IgD-negative memory B cell (primary cell): ENCODE results near the gene COL15A1. TPM values are rescaled to one million over a fixed set of nuclear protein-coding genes. Genes with fewer than 3 reads are reported as not detected.
"Not testable (repeated sequence)": the region's sequence is repeated elsewhere in the genome, so short reads cannot be mapped to it uniquely, and the experiment has no call there.

Experiments used
- H3K27ac Mint-ChIP-seq, 3 donors: one replicate each; pipeline ENCODE4 v1.8.0; 2020 to 2022; ENCODE audit warnings: mild to moderate bottlenecking in 3 of 3, mixed read lengths in 3 of 3, moderate library complexity in 1 of 3
- H3K27me3 Mint-ChIP-seq: one replicate; pipeline ENCODE4 v1.8.0; 2021; ENCODE audit warnings: mixed read lengths
- H3K36me3 Mint-ChIP-seq: one replicate; pipeline ENCODE4 v1.8.0; 2020; ENCODE audit warnings: mild to moderate bottlenecking, mixed read lengths
- H3K4me1 Mint-ChIP-seq, 3 donors: one replicate each; pipeline ENCODE4 v1.8.0; 2020 to 2022; ENCODE audit warnings: mixed read lengths in 3 of 3, mild to moderate bottlenecking in 1 of 3
- H3K4me3 Mint-ChIP-seq, 4 donors: one replicate each; pipeline ENCODE4 v1.8.0; 2020 to 2022; ENCODE audit warnings: mild to moderate bottlenecking in 4 of 4, mixed read lengths in 4 of 4, moderate library complexity in 3 of 4
- H3K9me3 Mint-ChIP-seq, 3 donors: one replicate each; pipeline ENCODE4 v1.8.0; 2020 to 2021; ENCODE audit warnings: mixed read lengths in 3 of 3, mild to moderate bottlenecking in 1 of 3
- polyA plus RNA-seq: library from polyadenylated mRNA; unstranded; fragments of 300-500 nt; fragmentation: Illumina TruSeq; gene quantifications from one replicate; pipeline ENCODE4 v1.2.3, GENCODE V29; 2021

Gene COL15A1
- polyA plus RNA-seq, 1 donor from 2014 or later = 0.08 TPM

DNA sequence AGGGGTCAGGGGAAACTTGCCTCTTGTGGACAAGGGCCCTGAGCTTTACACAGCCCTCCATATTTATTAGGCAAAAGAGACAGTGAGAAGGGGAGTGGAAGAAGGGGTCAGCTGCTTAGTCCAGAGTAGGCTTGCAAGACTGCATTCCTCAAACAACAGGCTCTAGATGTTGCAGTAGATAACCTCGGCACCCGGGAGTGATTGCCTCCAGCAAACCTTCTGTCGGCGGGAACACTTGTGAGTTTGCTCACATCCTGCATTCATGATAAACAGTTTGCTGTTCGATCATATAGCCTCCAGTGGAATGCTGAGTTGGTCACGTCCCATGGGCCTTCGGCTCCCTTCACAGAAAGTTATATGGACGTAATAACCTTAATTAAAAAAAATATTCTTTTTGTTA is 66.7 kb downstream of the COL15A1 start:
- H3K27me3 Mint-ChIP-seq, H3K36me3 Mint-ChIP-seq, H3K27ac Mint-ChIP-seq: not testable (repeated sequence)
- Mint-ChIP-seq H3K4me3 (peak overlapping the region in 1 of 4 donors; percentile 71), H3K9me3 (peaks cover 2 to 15% (median 2%) of the 10 kb centered on the region in 3 donors), H3K4me1 (peaks cover 4 to 11% (median 9%) of the 10 kb centered on the region in 3 donors)

DNA sequence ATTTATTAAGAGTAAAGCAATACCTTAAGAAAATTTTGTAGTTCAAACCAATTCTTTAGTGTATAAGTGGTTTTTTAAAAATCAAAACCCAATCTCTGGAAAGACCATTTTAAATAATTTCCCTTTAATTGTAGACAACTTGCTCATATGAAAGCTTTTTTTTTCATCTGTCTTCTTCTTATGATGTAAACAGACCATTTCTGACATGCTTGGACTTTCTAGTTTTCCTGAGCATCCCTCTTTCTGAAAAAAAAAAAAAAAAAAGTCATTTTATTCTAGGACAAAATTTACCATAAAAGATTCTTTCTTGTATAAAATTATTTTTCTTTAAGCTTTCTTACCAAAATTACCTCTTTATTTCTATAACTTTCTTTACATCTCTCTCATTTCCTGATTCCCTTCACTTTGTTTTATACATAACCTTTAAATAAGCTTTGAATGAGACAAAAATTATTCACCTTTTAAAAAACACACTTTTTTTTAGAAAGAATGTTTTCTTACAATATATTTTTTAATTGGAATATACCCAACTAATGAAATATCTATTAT is 67.5 kb downstream of the COL15A1 start:
- peaks cover 2 to 15% (median 2%) of the 10 kb centered on the region in 3 donors for H3K9me3 Mint-ChIP-seq
- peaks cover 4 to 11% (median 9%) of the 10 kb centered on the region in 3 donors for H3K4me1 Mint-ChIP-seq
- no peak overlapping the region for H3K4me3 Mint-ChIP-seq
- no peak overlapping the region for H3K27ac Mint-ChIP-seq
- H3K36me3 Mint-ChIP-seq = peaks cover 2% of the 10 kb centered on the region
- H3K27me3 Mint-ChIP-seq = no peaks in the 10 kb centered on the region

- H3K9me3 Mint-ChIP-seq = peaks cover 2 to 15% (median 2%) of the 10 kb centered on the region in 3 donors
- H3K4me3 Mint-ChIP-seq = peak overlapping the region in 1 of 4 donors; percentile 47
- H3K27me3 Mint-ChIP-seq = no peaks in the 10 kb centered on the region
- H3K4me1 Mint-ChIP-seq = peaks cover 4 to 11% (median 9%) of the 10 kb centered on the region in 3 donors
- peak overlapping the region in 1 of 3 donors; percentile 71 for H3K27ac Mint-ChIP-seq
- peaks cover 2% of the 10 kb centered on the region for H3K36me3 Mint-ChIP-seq
Measured at GRCh38 chr9:99012957-99013512, 69.3 kb downstream of the COL15A1 start.

GRCh38 chr9:99013550-99013949 is 69.8 kb downstream of the COL15A1 start:
- peaks cover 4 to 11% (median 9%) of the 10 kb centered on the region in 3 donors for H3K4me1 Mint-ChIP-seq
- peak overlapping the region in 2 of 3 donors; percentile 71 to 74 for H3K27ac Mint-ChIP-seq

GRCh38 chr9:99015448-99015847 is 71.7 kb downstream of the COL15A1 start:
- H3K4me3 Mint-ChIP-seq = no peak overlapping the region
- no peaks in the 10 kb centered on the region for H3K27me3 Mint-ChIP-seq
- peaks cover 2 to 11% (median 9%) of the 10 kb centered on the region in 3 donors for H3K4me1 Mint-ChIP-seq
- H3K9me3 Mint-ChIP-seq = peaks cover 0 to 9% (median 0%) of the 10 kb centered on the region in 3 donors
- no peaks in the 10 kb centered on the region for H3K36me3 Mint-ChIP-seq
- H3K27ac Mint-ChIP-seq = no peak overlapping the region

More at GRCh38 chr9:99013550-99013949, 69.8 kb downstream of the COL15A1 start:
- Mint-ChIP-seq H3K9me3 (peaks cover 2 to 15% (median 2%) of the 10 kb centered on the region in 3 donors), H3K4me3 (peak overlapping the region in 2 of 4 donors; percentile 18 to 47), H3K36me3 (peaks cover 2% of the 10 kb centered on the region), H3K27me3 (no peaks in the 10 kb centered on the region)

- Mint-ChIP-seq H3K4me1 (peaks cover 2 to 11% (median 9%) of the 10 kb centered on the region in 3 donors), H3K36me3 (no peaks in the 10 kb centered on the region), H3K27me3 (no peaks in the 10 kb centered on the region), H3K4me3 (no peak overlapping the region), H3K27ac (no peak overlapping the region), H3K9me3 (peaks cover 0 to 6% (median 0%) of the 10 kb centered on the region in 3 donors)
Measured at GRCh38 chr9:99015890-99016289, 72.2 kb downstream of the COL15A1 start.

GRCh38 chr9:99016681-99017387 is 73.1 kb downstream of the COL15A1 start:
- H3K27ac Mint-ChIP-seq = no peak overlapping the region
- peaks cover 2 to 11% (median 9%) of the 10 kb centered on the region in 3 donors for H3K4me1 Mint-ChIP-seq
- H3K36me3 Mint-ChIP-seq = no peaks in the 10 kb centered on the region

DNA sequence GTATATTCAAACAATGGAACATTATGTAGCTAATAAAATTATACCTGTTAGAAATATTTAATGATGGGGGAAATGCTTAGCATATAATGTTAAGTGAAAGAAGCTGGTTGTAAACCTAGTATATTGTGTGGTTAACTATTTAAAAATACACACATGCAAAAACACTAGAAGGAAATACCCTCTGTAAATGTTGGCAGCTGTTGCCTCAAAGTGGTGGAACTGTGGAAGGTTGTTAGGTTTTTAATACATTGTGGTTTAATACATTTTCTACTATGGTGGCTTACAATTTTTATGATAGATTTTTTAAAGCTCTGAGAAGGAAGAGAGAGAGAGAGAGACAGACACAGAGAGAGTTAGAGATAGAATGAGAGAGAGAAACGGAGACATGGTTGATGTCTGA is 74.9 kb downstream of the COL15A1 start:
- Mint-ChIP-seq H3K9me3 (no peaks in the 10 kb centered on the region), H3K4me3 (no peak overlapping the region), H3K27me3 (no peaks in the 10 kb centered on the region), H3K36me3 (no peaks in the 10 kb centered on the region), H3K4me1 (peaks cover 5 to 7% (median 5%) of the 10 kb centered on the region in 3 donors), H3K27ac (no peak overlapping the region)

More at GRCh38 chr9:99016681-99017387, 73.1 kb downstream of the COL15A1 start:
- peaks cover 0 to 4% (median 0%) of the 10 kb centered on the region in 3 donors for H3K9me3 Mint-ChIP-seq
- no peaks in the 10 kb centered on the region for H3K27me3 Mint-ChIP-seq
- no peak overlapping the region for H3K4me3 Mint-ChIP-seq

- Mint-ChIP-seq H3K4me1 (peaks cover 0 to 5% (median 0%) of the 10 kb centered on the region in 3 donors), H3K36me3 (no peaks in the 10 kb centered on the region), H3K9me3 (no peaks in the 10 kb centered on the region), H3K27ac (no peak overlapping the region), H3K4me3 (no peak overlapping the region), H3K27me3 (no peaks in the 10 kb centered on the region)
Measured at GRCh38 chr9:99019510-99020331, 76.0 kb downstream of the COL15A1 start.

GRCh38 chr9:99020786-99021436 is 77.2 kb downstream of the COL15A1 start:
- no peaks in the 10 kb centered on the region for H3K27me3 Mint-ChIP-seq
- H3K4me1 Mint-ChIP-seq = peaks cover 0 to 5% (median 0%) of the 10 kb centered on the region in 3 donors
- H3K4me3 Mint-ChIP-seq = no peak overlapping the region
- H3K9me3 Mint-ChIP-seq = no peaks in the 10 kb centered on the region
- no peaks in the 10 kb centered on the region for H3K36me3 Mint-ChIP-seq
- H3K27ac Mint-ChIP-seq = no peak overlapping the region

DNA sequence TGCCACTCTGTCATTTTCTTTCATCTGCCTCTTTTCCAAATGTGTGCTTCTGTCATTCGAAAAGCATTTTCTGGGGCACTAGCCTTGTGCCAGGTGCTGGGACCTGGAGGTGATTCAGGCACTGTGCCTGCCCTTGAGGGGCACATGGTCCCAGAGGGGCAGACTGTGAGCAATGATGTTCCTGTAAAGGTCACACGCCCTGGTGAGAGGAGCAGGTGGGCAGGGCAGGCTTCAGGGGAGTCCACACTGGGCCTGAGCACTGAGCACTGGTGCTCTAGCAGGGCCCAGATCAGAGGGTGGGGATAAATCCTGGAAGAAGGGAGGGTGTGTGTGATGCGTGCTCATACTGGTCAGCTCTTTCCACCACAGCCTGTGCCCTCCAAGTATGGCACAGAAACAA is 77.8 kb downstream of the COL15A1 start:
- H3K36me3 Mint-ChIP-seq = no peaks in the 10 kb centered on the region
- no peak overlapping the region for H3K27ac Mint-ChIP-seq
- H3K9me3 Mint-ChIP-seq = no peaks in the 10 kb centered on the region
- H3K4me3 Mint-ChIP-seq = no peak overlapping the region
- H3K4me1 Mint-ChIP-seq = peaks cover 0 to 7% (median 2%) of the 10 kb centered on the region in 3 donors
- H3K27me3 Mint-ChIP-seq = no peaks in the 10 kb centered on the region

DNA sequence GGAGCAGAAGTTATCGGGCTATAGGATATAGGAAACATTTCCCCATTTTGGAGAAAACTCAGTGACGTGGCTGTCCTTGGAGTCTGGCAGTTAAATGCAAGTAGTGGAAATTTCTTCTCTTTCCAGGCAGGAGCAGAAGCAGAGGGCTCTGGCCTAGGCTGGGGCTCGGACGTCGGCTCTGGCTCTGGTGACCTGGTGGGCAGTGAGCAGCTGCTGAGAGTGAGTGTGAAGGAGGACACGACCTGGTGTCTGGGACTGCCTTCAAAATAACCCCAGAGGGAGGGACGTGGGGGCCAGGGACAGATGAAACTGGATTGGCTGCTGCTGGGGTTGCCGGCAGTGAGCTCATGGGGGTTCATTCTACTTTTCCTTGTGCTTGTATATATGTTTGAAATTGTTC is 79.5 kb downstream of the COL15A1 start:
- Mint-ChIP-seq H3K27ac (no peak overlapping the region), H3K4me1 (peaks cover 0 to 8% (median 6%) of the 10 kb centered on the region in 3 donors)

GRCh38 chr9:99023831-99024230 is 80.1 kb downstream of the COL15A1 start:
- H3K4me1 Mint-ChIP-seq = peaks cover 0 to 8% (median 6%) of the 10 kb centered on the region in 3 donors
- H3K4me3 Mint-ChIP-seq = no peak overlapping the region
- no peaks in the 10 kb centered on the region for H3K36me3 Mint-ChIP-seq
- no peaks in the 10 kb centered on the region for H3K27me3 Mint-ChIP-seq
- no peaks in the 10 kb centered on the region for H3K9me3 Mint-ChIP-seq
- peak overlapping the region in 1 of 3 donors; percentile 10 for H3K27ac Mint-ChIP-seq

More for the DNA sequence above, 79.5 kb downstream of the COL15A1 start:
- Mint-ChIP-seq H3K27me3 (no peaks in the 10 kb centered on the region), H3K9me3 (no peaks in the 10 kb centered on the region), H3K4me3 (no peak overlapping the region), H3K36me3 (no peaks in the 10 kb centered on the region)

GRCh38 chr9:99024959-99025358 is 81.3 kb downstream of the COL15A1 start:
- H3K9me3 Mint-ChIP-seq = no peaks in the 10 kb centered on the region
- H3K27ac Mint-ChIP-seq = no peak overlapping the region
- H3K36me3 Mint-ChIP-seq = no peaks in the 10 kb centered on the region
- peaks cover 0 to 8% (median 6%) of the 10 kb centered on the region in 3 donors for H3K4me1 Mint-ChIP-seq
- H3K4me3 Mint-ChIP-seq = no peak overlapping the region
- H3K27me3 Mint-ChIP-seq = no peaks in the 10 kb centered on the region
